Heart left ventricle (tissue), 16 donors: Measurements from ENCODE around the gene LAMC3. TPM values are rescaled to one million over a fixed set of nuclear protein-coding genes. Genes with fewer than 3 reads are reported as not detected.
A peak's percentile ranks its signal among the peaks of the same experiment; 100 is the strongest.

Experiments used
- ATAC-seq, 4 donors: fragments of 200-7000 bp; cut with Tn5 transposase; one replicate each; pipeline ENCODE4 v1.9.1; 2020 to 2022; ENCODE audit warnings: moderate library complexity in 4 of 4, mild to moderate bottlenecking in 3 of 4, moderate number of reproducible peaks in 1 of 4
- DNase-seq, 5 donors: peaks; one replicate each; pipeline ENCODE4 v3.0.0-alpha.2; 2020
- H3K27ac ChIP-seq, 12 donors: fragments of 200-600 bp; sonication (generic) in 4 of 12; one replicate each; pipeline versions ENCODE4 v1.5.0 to v1.8.0; 2016 to 2022; ENCODE audit warnings: mild to moderate bottlenecking in 2 of 12
- H3K27me3 ChIP-seq, 9 donors: fragments of 200-600 bp; sonication (generic) in 2 of 9; one replicate each; pipeline versions ENCODE4 v1.5.1 to v1.8.0; 2016 to 2022; ENCODE audit warnings: mild to moderate bottlenecking in 3 of 9
- H3K36me3 ChIP-seq, 9 donors: fragments of 200-600 bp; sonication (generic) in 2 of 9; one replicate each; pipeline versions ENCODE4 v1.5.0 to v1.8.0; 2018 to 2022; ENCODE audit warnings: mild to moderate bottlenecking in 2 of 9
- H3K4me1 ChIP-seq, 12 donors: fragments of 200-600 bp; sonication (generic) in 4 of 12; one replicate each; pipeline versions ENCODE4 v1.5.0 to v1.8.0; 2016 to 2022; ENCODE audit warnings: mild to moderate bottlenecking in 3 of 12
- H3K4me3 ChIP-seq, 12 donors: fragments of 200-600 bp; sonication (generic) in 4 of 12; one replicate each; pipeline versions ENCODE4 v1.5.0 to v1.8.0; 2017 to 2022; ENCODE audit warnings: mild to moderate bottlenecking in 9 of 12, moderate library complexity in 4 of 12
- H3K9me3 ChIP-seq, 12 donors: fragments of 200-600 bp; sonication (generic) in 4 of 12; one replicate each; pipeline versions ENCODE4 v1.5.0 to v1.8.0; 2016 to 2022; ENCODE audit warnings: mild to moderate bottlenecking in 1 of 12
- CTCF ChIP-seq, 12 donors: fragments of 200-600 bp; sonication (generic) in 4 of 12; IDR thresholded peaks; one replicate each; pipeline versions ENCODE4 v1.5.0 to v1.8.0; 2018 to 2022; ENCODE audit warnings: antibody characterized with exemption in 12 of 12, mild to moderate bottlenecking in 5 of 12
- POLR2A ChIP-seq, 2 donors: fragments of 450-650 bp; IDR thresholded peaks; one replicate each; pipeline ENCODE4 v1.6.1; 2017; ENCODE audit warnings: antibody characterized with exemption in 2 of 2, mild to moderate bottlenecking in 2 of 2, moderate library complexity in 2 of 2
- WGBS, 4 donors: extraction: QIAGEN DNeasy Blood & Tissue Kit in 2 of 4; methylation state at CpG; one replicate each; pipeline versions ENCODE4 v1.1.5 to v1.1.7; 2013 to 2018; 5-methylcytosine and 5-hydroxymethylcytosine counted together
- intact Hi-C, 10 donors: fragments of 100-400 bp; cut with DNase I; formaldehyde crosslinking; loops; one replicate each; pipeline versions ENCODE4 v1.11.1 to v1.14.2; 2022
- polyA plus RNA-seq, 2 donors: library from polyadenylated mRNA; stranded (reverse); fragments of 200-250 nt; gene quantifications; one replicate each; pipeline ENCODE4 v1.2.3, GENCODE V29; 2013
- total RNA-seq, 9 donors: library from RNA; depleted of rRNA in 2 of 9; stranded (reverse); fragments of >200 nt in 2 of 9; fragmentation: NEBNext Ultra II Directional in 3 of 9; extraction: Animal tissue kit (Norgen Biotek cat#: 25700) in 3 of 9; gene quantifications; one replicate each; pipeline versions ENCODE4 v1.1.0 to v1.2.4, GENCODE V29; 2016 to 2023
- donor health status: ischemic (EF 13 %, LVEDD 7.1; RV severe dilation, severe dysfunction).
- donor health status: healthy with polysubstance abuse.
- donor health status: DM: no; HTN: yes; CAD: no.
- donor health status: DM: no; HTN: no; CAD: no.
- donor health status: ischemic (EF 25% LVEDD 6.9; RV normal size, moderate dysfunction).
- donor health status: ischemic (EF 25% LVEDD 5.7; RV mildly dilated, moderate dysfunction).
- donor health status: healthy.
- donor health status: DM: yes; HTN: yes; CAD: no.
- donor health status: ischemic (EF 35%, LVEDD 5.7; RV mildly dilated, moderate dysfunction).
- donor health status: nonischemic (EF 11% LVEDD 7.7; RV severe dilation, severe dysfunction).
- donor health status: DM: yes; HTN: yes; CAD: no.
- donor health status: PGD.
- donor health status: ischemic (EF 29% LVEDD 5.4; RV normal size, mild dysfunction).
- donor health status: nonischemic (EF 23%, LVEDD 6.1; RV moderate dilation, normal function).

The LAMC3 gene
- total and polyA plus RNA-seq, 11 donors = 0.11 to 1.8 (median 0.67) TPM

- DNase-seq = peak in 2 of 5 donors; percentile 44 to 46
- intact Hi-C loops = loop anchor here in 2 of 10 donors (5.0 to 10.0 kb wide), 2 partner anchors 54 to 267 kb away; no protein-coding TSS in a partner anchor
- H3K27ac ChIP-seq = no peak overlapping the region
- TF ChIP-seq POLR2A (IDR thresholded peaks at IDR 0.05) (no peak), CTCF (IDR thresholded peaks at IDR 0.05) (no peak)
- H3K27me3 ChIP-seq = no peaks in the 10 kb centered on the region
- WGBS, 4 donors = 40 to 61% (median 52%) methylated on average over 12 to 14 of the region's 14 CpGs
- no peaks in the 10 kb centered on the region for H3K36me3 ChIP-seq
- peak; percentile 58 to 76 (median 59) for ATAC-seq
- peaks cover 0 to 10% (median 0%) of the 10 kb centered on the region in 12 donors for H3K4me1 ChIP-seq
- H3K4me3 ChIP-seq = no peak overlapping the region
- no peaks in the 10 kb centered on the region for H3K9me3 ChIP-seq
Observed at GRCh38 chr9:131068076-131068816, 59.3 kb downstream of the LAMC3 start.

GRCh38 chr9:131069699-131070098, 60.7 kb downstream of the LAMC3 start:
- 91 to 93% (median 93%) methylated on average over 15 of the region's 15 CpGs for WGBS, 4 donors
- Histone ChIP-seq H3K36me3 (no peaks in the 10 kb centered on the region), H3K4me3 (no peak overlapping the region), H3K27me3 (no peaks in the 10 kb centered on the region), H3K4me1 (peaks cover 0 to 10% (median 0%) of the 10 kb centered on the region in 12 donors), H3K9me3 (no peaks in the 10 kb centered on the region), H3K27ac (no peak overlapping the region)
- DNase-seq (no peak), ATAC-seq (no peak)
- intact Hi-C loops = loop anchor here in 2 of 10 donors (5.0 to 10.0 kb wide), 2 partner anchors 53 to 265 kb away; no protein-coding TSS in a partner anchor
- TF ChIP-seq CTCF (IDR thresholded peaks at IDR 0.05) = no peak

DNA sequence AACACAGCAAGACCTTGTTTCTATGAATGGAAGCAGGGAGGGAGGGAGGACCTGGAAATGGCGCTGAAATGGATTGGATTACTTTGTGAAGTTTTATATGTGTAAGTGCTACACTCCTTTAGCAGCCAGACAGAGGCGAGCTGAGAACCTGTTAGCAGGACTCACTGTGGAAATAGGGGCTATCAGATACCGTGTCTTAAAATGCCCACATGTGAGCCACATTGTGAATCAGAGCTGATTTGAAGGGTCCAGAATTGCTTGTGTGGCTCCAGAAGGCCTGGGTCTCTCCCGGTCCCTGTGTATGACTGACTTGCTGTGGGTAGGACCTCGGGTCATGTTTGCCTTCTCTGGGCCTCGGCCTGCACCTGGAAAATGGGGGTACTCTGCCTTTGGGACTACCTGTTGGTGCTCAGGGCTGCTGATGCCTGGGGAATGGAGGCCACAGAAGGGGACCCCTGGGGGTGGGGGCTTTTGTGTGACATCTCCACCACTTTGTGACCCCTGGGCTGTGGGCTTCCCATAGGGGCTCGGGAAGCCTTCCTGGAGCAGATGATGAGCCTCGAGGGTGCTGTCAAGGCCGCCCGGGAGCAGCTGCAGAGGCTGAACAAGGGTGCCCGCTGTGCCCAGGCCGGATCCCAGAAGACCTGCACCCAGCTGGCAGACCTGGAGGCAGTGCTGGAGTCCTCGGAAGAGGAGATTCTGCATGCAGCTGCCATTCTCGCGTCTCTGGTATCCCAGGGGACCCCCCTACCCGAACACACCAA, 63.3 kb downstream of the LAMC3 start:
- DNase-seq = no peak
- intact Hi-C loops = no loop called here
- TF ChIP-seq POLR2A (IDR thresholded peaks at IDR 0.05) (no peak), CTCF (IDR thresholded peaks at IDR 0.05) (no peak)
- no peak for ATAC-seq
- H3K9me3 ChIP-seq = no peaks in the 10 kb centered on the region
- no peaks in the 10 kb centered on the region for H3K27me3 ChIP-seq
- no peaks in the 10 kb centered on the region for H3K36me3 ChIP-seq
- H3K4me3 ChIP-seq = no peak overlapping the region
- WGBS, 4 donors = 88 to 92% (median 90%) methylated on average over 16 of the region's 16 CpGs
- H3K4me1 ChIP-seq = peaks cover 0 to 10% (median 0%) of the 10 kb centered on the region in 12 donors
- no peak overlapping the region for H3K27ac ChIP-seq

DNA sequence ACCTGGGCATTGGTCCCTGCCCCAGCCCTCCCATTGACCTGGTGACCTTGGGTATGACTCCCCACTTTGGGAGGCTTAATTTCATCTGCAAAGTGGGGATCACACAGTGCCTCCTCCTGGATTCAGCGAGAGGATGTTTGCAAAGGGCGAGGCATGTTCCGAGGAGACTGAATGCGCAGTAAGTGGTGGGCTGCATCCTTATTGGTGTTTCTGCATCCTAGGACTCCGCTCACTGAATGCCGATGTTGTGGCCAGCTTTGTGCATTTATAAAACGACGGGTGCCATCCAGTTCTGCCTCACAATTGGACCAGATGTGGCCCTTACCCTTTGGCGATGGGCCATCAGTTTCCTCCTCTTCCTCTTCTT, 63.9 kb downstream of the LAMC3 start:
- no peaks in the 10 kb centered on the region for H3K36me3 ChIP-seq
- peaks cover 0 to 10% (median 0%) of the 10 kb centered on the region in 12 donors for H3K4me1 ChIP-seq
- H3K4me3 ChIP-seq = no peak overlapping the region
- ATAC-seq (no peak), DNase-seq (no peak)
- H3K27ac ChIP-seq = no peak overlapping the region
- WGBS, 4 donors = 86 to 95% (median 88%) methylated on average over 9 of the region's 9 CpGs
- intact Hi-C loops = no loop called here
- TF ChIP-seq CTCF (IDR thresholded peaks at IDR 0.05) (no peak), POLR2A (IDR thresholded peaks at IDR 0.05) (no peak)
- H3K9me3 ChIP-seq = no peaks in the 10 kb centered on the region
- H3K27me3 ChIP-seq = no peaks in the 10 kb centered on the region
